ENCODE results near the gene MBOAT7.
"Not testable (repeated sequence)": the region's sequence is repeated elsewhere in the genome, so short reads cannot be mapped to it uniquely, and the experiment has no call there.

MBOAT7 gene

GRCh38 chr19:54171736-54172431, 17.5 kb downstream of the MBOAT7 start:
- H3K4me1 ChIP-seq (ENCODE audit: insufficient read depth, low read length); H3K9me3 ChIP-seq (ENCODE audit: control insufficient read depth, insufficient read depth, low read length); H3K9ac ChIP-seq (ENCODE audit: low read depth, low read length); H3K36me3 ChIP-seq (ENCODE audit: insufficient read depth, low read length): not testable (repeated sequence)

- Histone ChIP-seq H3K9me3 (ENCODE audit: control insufficient read depth, insufficient read depth, low read length) (no peaks in the 10 kb centered on the region), H3K36me3 (ENCODE audit: insufficient read depth, low read length) (no peaks in the 10 kb centered on the region), H3K4me1 (ENCODE audit: insufficient read depth, low read length) (peaks cover 5% of the 10 kb centered on the region; the same call in 1 of the 2 replicates), H3K9ac (ENCODE audit: low read depth, low read length) (no peak overlapping the region)
These were observed 20.1 kb downstream of the MBOAT7 start for GRCh38 chr19:54169149-54169740.

GRCh38 chr19:54168174-54168917, 21.0 kb downstream of the MBOAT7 start:
- H3K4me1 ChIP-seq (ENCODE audit: insufficient read depth, low read length), result peaks cover 5% of the 10 kb centered on the region; the same call in 1 of the 2 replicates
- no peak overlapping the region; the same call in 1 of the 2 replicates for H3K9ac ChIP-seq (ENCODE audit: low read depth, low read length)
- no peaks in the 10 kb centered on the region for H3K9me3 ChIP-seq (ENCODE audit: control insufficient read depth, insufficient read depth, low read length)
- no peaks in the 10 kb centered on the region for H3K36me3 ChIP-seq (ENCODE audit: insufficient read depth, low read length)

- Histone ChIP-seq H3K9me3 (ENCODE audit: control insufficient read depth, insufficient read depth, low read length) (no peaks in the 10 kb centered on the region), H3K36me3 (ENCODE audit: insufficient read depth, low read length) (no peaks in the 10 kb centered on the region), H3K9ac (ENCODE audit: low read depth, low read length) (no peak overlapping the region), H3K4me1 (ENCODE audit: insufficient read depth, low read length) (peaks cover 3% of the 10 kb centered on the region)
These were observed 24.2 kb downstream of the MBOAT7 start for GRCh38 chr19:54165222-54165621.

- no peaks in the 10 kb centered on the region for H3K36me3 ChIP-seq (ENCODE audit: insufficient read depth, low read length)
- H3K4me1 ChIP-seq (ENCODE audit: insufficient read depth, low read length), result peaks cover 3% of the 10 kb centered on the region
- peak overlapping the region; percentile 32; the same call in 1 of the 2 replicates for H3K9ac ChIP-seq (ENCODE audit: low read depth, low read length)
- no peaks in the 10 kb centered on the region for H3K9me3 ChIP-seq (ENCODE audit: control insufficient read depth, insufficient read depth, low read length)
These were observed 24.9 kb downstream of the MBOAT7 start for GRCh38 chr19:54164369-54165068.

- Histone ChIP-seq H3K9me3 (ENCODE audit: control insufficient read depth, insufficient read depth, low read length) (no peaks in the 10 kb centered on the region), H3K36me3 (ENCODE audit: insufficient read depth, low read length) (no peaks in the 10 kb centered on the region), H3K9ac (ENCODE audit: low read depth, low read length) (peak overlapping the region; percentile 64; the same call in 1 of the 2 replicates), H3K4me1 (ENCODE audit: insufficient read depth, low read length) (peaks cover 3% of the 10 kb centered on the region)
These were observed 26.5 kb downstream of the MBOAT7 start for GRCh38 chr19:54162884-54163283.

GRCh38 chr19:54162241-54162805, 27.1 kb downstream of the MBOAT7 start:
- peak overlapping the region; percentile 64; the same call in 1 of the 2 replicates for H3K9ac ChIP-seq (ENCODE audit: low read depth, low read length)

GRCh38 chr19:54160854-54161253, 28.5 kb downstream of the MBOAT7 start:
- no peaks in the 10 kb centered on the region for H3K36me3 ChIP-seq (ENCODE audit: insufficient read depth, low read length)
- H3K9me3 ChIP-seq (ENCODE audit: control insufficient read depth, insufficient read depth, low read length), result no peaks in the 10 kb centered on the region
- peak overlapping the region; percentile 70; the same call in 1 of the 2 replicates for H3K9ac ChIP-seq (ENCODE audit: low read depth, low read length)
- H3K4me1 ChIP-seq (ENCODE audit: insufficient read depth, low read length), result peaks cover 3% of the 10 kb centered on the region

More at GRCh38 chr19:54162241-54162805, 27.1 kb downstream of the MBOAT7 start:
- Histone ChIP-seq H3K4me1 (ENCODE audit: insufficient read depth, low read length) (peaks cover 3% of the 10 kb centered on the region), H3K9me3 (ENCODE audit: control insufficient read depth, insufficient read depth, low read length) (no peaks in the 10 kb centered on the region), H3K36me3 (ENCODE audit: insufficient read depth, low read length) (no peaks in the 10 kb centered on the region)

- Histone ChIP-seq H3K9ac (ENCODE audit: low read depth, low read length) (peak overlapping the region; percentile 70), H3K36me3 (ENCODE audit: insufficient read depth, low read length) (no peaks in the 10 kb centered on the region), H3K4me1 (ENCODE audit: insufficient read depth, low read length) (peaks cover 3% of the 10 kb centered on the region), H3K9me3 (ENCODE audit: control insufficient read depth, insufficient read depth, low read length) (no peaks in the 10 kb centered on the region)
These were observed 29.1 kb downstream of the MBOAT7 start for GRCh38 chr19:54160182-54160811.

GRCh38 chr19:54159352-54160181, 29.8 kb downstream of the MBOAT7 start, which contains the start of gene LENG1:
LENG1 (minus strand) TSS chr19:54159721; CDS start chr19:54159695, 26 bp downstream.
- no peaks in the 10 kb centered on the region for H3K36me3 ChIP-seq (ENCODE audit: insufficient read depth, low read length)
- peaks cover 3% of the 10 kb centered on the region for H3K4me1 ChIP-seq (ENCODE audit: insufficient read depth, low read length)
- peak within 1 kb of the TSS; percentile 89 for H3K9ac ChIP-seq (ENCODE audit: low read depth, low read length)
- H3K9me3 ChIP-seq (ENCODE audit: control insufficient read depth, insufficient read depth, low read length), result no peaks in the 10 kb centered on the region

GRCh38 chr19:54158812-54159351, 30.5 kb downstream of the MBOAT7 start:
- peaks cover 3% of the 10 kb centered on the region for H3K4me1 ChIP-seq (ENCODE audit: insufficient read depth, low read length)
- peak overlapping the region; percentile 89 for H3K9ac ChIP-seq (ENCODE audit: low read depth, low read length)
- no peaks in the 10 kb centered on the region for H3K9me3 ChIP-seq (ENCODE audit: control insufficient read depth, insufficient read depth, low read length)
- H3K36me3 ChIP-seq (ENCODE audit: insufficient read depth, low read length), result no peaks in the 10 kb centered on the region

GRCh38 chr19:54156953-54157352, 32.4 kb downstream of the MBOAT7 start:
- Histone ChIP-seq H3K9ac (ENCODE audit: low read depth, low read length) (no peak overlapping the region), H3K36me3 (ENCODE audit: insufficient read depth, low read length) (no peaks in the 10 kb centered on the region; the same call in 1 of the 2 replicates), H3K4me1 (ENCODE audit: insufficient read depth, low read length) (peaks cover 3% of the 10 kb centered on the region), H3K9me3 (ENCODE audit: control insufficient read depth, insufficient read depth, low read length) (no peaks in the 10 kb centered on the region)
